ENCODE measurements around the gene PVALEF.

PVALEF gene

DNA sequence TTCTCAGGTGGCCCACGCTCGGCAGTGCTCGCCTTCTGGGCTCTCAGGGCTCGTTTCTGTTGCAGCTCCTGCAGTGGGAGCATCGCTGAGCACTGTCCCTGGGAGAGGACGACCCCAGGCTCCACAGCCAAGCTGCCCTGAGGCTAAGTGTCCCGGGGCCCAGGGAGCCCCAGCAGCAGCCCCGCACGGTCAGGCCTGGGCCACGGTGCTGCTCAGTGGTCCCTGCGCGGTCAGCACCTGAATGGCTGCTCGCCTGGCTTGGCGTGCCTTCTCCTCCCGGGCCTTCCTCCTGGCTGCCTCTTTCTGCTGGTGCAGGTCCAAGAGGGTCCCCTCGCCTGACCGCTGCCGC, 34.1 kb downstream of the PVALEF start:
- DNase-seq = no peak

DNA sequence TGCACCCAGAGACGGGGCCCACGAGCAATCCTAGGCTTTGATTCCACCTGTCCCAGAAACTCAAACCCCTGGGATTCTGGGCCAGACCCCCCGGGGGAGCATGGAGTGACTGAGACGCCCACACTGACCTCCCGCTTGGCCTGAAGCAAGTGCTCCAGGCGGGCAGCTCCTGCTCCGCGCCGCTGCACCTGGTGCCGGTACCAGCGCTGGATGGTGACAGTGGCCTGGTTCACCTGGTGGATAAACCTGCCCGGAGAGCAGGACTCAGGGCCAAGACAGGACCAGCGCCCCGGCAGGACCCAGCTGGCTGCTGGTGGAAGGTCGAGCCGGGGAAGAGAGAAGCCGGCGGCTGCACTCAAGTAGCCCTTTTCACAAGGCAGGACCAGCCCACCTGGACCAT, 34.9 kb downstream of the PVALEF start:
- no peak for DNase-seq

DNA sequence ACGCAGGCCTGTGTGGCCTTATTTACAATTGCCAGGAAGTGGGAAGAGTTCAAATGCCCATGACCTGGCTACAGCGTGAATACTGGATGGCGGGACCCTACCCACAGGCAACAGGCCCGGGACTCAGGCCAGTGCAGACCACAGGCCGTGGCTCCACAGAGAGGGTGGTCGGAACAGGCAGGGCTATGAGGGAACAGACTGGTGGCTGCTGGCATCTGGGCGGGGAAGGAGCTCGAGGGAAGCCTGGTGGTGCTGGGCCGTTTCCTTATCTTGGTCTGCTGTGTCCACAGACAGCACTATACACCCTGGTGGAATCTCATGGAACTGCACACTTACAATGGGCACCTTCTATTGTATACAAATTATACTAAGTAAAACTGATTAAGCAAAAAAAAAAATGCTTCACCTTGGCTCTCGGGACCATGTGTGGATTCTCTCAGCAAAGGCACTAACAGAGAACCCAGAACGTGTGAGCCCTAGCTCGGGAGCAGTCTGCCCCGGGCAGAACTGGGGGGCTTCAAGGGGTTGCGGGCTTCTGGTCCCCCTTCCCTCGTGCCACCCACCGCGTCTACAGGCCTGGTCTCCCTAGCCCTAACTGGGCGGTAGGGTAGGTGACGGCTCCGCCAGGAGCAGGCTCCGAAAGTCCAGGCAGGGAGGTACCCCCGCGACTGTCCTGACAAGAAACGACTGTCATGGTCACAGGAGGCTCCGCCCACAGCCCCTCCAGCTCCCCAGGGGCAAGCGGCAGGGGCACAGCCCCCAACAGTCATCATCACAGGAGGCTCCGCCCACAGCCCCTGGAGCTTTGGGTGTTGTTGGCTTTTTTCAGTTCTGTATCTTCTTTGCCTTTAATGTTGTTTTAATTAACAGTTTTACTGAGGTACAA, 35.6 kb downstream of the PVALEF start:
- peak; percentile 56 for DNase-seq

DNA sequence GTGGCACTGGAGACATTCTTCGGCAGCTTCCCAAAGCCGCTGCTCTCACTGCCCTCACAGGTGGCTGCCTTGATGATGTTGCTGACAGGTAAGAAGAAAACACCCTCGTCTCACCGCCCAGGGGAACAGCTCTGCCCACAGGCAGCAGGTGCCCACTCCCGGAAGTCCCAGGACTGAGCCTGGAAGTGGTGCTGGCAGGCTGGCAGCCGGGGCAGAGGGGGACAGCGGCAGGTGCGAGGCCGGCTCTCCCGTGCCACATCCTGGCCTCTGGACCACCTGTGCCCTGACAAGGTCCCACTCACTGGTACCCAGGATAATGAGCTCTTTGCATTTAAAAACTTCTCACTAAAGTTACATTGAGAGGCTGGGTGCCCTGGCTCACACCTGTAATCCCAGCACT, 37.0 kb downstream of the PVALEF start:
- DNase-seq = no peak

DNA sequence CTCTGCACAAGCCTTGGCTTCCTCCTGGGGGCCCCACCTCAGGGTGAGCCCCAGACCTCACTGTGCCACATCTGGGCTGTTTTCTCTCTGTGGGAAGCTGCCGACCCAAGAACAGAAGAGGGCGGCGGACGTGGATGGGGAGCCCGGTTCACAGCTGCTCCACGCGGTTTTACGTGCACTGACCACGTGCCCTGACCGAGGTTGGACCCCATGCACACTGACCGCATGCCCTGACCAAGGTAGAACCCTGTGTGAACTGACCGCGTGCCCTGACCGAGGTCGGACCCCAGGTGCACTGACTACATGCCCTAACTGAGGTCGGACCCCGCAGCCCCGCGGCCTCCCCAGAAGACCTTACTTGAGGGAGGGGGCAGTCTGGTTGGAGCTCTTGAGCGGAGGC, 37.8 kb downstream of the PVALEF start:
- no peak for DNase-seq

DNA sequence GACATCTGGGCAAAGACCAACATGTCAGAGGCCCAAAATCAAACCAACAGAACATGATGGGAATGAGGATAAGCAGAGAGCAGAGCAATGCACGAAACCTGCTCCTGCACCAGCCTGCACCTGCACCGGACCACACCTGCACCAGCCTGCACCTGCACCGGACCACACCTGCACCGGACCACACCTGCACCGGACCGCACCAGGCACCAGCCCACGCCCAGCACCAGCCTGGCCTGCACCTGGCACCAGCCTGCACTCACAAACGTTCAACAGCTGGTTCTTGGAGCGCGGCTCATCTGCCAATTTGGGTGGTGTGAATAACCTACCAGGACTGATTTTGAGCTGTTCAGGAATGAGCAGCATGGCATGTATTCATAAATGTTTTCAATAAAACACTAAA, 39.3 kb downstream of the PVALEF start:
- no peak for DNase-seq

DNA sequence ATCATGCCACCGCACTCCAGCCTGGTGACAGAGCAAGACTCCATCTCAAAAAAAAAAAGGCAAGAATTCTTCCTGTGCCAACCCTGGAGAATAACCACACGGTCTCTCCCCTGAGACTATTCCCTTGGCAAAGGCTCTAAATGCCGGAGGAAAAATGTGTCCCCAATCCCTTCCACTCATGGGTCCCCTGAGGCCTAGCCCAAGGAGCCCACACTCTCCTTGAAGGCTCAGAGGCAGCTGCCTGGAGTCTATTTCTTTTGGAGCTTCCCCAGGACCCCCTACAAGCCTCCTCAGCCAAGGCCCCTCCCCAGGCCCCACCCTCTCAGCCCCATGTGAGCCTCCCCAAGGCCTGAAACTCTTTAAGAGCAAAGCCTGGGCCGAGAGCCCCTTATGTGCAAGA, 40.9 kb downstream of the PVALEF start:
- no peak for DNase-seq

DNA sequence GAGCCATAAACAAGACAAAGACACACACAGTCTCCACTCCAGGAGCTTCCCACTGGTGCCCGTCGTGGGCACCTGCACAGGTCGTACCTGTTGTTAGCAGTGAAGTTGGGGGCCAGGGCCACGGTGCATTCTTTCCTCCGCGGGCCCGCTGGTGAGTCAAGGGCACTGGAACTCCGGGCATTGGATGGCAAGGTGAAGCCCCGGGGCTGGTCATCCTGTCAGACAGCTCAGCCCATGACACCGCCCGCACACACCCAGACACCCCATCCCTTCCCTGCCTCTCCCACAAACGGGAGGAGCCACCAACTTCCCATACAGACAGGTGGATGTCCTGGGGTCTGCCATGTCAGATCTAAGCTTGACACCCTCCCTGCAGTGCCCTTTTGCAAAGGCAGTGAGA, 41.4 kb downstream of the PVALEF start:
- DNase-seq = no peak

DNA sequence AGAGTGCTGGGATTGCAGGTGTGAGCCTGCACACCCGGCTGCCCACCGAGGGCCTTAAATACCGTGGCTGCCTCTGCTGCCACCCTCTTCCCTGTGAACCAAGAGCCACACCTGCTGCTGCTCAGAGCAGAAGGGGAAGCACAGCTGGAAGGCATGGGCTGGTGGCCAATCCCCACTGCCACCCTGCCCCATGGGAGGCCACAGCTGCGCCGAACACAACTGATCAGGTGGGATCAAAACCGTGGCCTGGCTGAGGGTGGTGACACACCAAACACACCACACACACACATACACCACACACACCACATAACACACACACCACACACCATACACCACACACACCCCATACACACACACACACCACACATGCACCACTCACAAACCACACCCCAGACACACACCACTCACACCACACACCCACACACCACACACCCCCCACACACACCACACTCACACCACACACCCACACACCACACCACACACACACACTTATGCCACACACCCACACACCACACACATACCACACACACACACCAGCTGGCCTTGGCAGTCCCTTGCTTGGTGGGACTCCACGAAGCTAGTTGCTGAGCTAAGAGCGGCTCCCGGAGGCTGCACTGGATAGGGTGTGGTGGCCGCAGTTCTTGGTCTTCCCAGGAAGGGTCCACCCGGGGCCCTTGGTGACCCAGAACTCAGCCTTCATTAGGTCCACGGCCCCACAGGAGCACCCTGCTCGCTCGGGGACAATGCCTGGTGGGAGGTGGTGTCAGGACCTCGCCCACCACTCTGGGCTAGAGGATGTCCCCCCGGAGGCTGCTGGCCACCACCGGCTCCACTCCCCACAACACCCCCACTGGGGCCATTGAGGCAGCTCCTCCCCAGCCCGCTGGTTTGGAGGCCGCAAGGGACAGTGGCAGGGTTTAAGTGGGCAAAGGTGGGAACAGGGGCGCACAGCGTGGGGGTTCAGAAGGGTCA, 42.6 kb downstream of the PVALEF start:
- DNase-seq = no peak

DNA sequence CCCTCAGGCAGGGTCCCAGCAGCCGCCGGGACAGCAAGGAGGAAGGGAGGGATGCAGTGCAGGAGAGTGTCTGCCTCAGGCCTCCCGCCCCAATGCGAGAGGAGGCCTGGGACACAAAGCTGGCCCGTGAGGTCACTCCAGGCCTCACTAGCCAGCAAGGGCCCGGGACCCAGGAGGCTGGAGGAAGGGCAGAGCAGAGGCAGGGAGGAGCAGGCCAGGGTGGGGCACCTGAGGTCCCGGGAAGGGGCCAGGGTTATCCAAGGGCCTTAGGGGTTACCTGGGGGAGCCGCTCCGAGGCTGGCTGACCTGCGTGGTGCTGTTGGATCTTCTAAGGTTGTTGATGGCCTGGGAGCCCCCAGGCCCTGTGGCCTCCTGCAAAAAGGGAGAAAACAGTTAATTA, 43.3 kb downstream of the PVALEF start:
- no peak for DNase-seq

DNA sequence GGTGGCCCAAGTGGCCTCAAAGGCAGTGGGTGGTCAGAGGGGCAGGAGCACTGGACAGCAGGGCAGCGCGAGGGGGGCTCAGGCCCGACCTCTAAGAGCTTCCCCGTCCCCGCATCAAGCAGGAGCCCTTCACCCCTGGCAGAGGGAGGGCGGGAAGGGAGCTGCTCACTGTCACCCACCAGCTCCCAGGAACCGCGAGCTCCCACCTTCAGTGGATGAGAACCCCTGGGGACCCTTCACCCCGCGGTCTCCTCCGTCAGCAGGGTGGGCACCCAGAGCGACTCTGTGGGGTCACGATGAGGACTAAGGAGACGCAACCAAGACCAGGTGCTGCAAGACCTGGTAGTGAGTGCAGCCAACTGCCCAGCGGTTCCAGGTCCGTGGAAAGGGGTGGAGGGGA, 43.8 kb downstream of the PVALEF start:
- no peak for DNase-seq

DNA sequence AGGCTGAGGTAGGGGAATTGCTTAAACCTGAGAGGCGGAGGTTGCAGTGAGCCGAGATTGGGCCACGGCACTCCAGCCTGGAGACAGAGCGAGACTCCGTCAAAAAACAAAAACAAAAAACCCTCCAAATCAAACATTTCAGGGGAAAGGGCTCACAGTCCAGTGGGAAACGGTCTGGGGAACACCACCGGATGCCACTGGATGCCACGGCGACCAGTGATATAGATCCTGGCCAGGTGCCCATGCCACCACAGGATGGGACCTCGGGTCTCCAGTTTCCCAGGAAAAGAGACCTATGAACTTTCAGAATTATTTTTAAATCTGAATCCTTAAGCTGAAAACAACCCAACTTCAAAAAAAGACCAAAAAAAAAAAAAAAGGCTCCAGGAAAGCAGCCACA, 45.2 kb downstream of the PVALEF start:
- DNase-seq = no peak

DNA sequence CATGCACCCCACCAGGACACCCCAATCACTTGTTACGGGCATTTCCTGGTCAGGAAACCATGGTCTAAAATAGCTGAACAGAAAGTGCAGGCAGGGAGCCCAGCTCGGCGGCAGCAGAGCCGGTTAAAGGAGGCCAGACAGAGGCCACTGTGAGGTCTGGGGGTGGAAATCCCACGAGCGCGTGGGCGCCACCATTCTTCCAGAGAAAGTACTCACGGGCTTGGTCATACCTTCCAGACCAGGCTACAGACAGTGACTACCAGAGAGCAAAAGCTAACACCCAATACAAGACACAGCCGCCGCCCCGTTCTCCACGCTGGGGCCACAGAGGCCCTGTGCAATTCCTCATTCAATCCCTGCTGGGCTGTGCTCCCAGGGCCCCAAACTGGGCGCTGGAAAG, 45.6 kb downstream of the PVALEF start:
- DNase-seq = no peak

DNA sequence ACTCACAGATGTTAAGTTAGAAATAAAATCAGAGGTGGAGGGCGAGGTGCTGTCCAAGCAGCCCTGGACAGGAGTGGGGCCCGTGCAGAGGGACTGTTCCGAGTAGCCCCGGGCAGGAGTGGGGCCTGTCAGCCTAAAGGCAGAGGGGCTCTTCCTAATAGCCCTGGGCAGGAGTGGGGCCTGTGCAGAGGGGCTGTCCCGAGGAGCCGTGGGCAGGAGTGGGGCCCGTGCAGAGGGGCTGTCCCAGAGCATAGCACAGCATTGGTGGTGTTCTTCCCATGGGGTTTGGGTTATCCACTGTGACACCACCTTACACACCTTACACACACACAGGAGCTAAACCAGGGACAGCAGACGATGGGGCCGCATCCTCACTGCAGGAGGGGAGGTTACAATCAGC, 47.1 kb downstream of the PVALEF start:
- DNase-seq = no peak

DNA sequence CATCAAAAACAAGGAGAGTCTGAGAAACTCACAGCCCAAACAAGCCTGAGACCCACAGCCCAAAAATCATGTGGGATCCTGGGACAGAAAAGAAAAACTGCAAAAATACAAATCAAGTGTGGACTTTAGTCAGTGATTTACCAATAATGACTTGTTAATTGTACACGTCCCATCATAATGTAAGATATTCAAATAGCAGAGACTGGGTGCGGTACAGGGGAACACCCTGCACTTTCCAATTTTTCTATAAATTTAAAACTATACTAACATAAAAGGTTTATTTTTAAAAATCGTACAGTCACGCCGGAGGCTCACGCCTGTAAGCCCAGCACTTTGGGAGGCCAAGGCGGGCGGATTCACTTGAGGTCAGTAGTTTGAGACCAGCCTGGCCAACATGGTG, 48.7 kb downstream of the PVALEF start:
- no peak for DNase-seq

DNA sequence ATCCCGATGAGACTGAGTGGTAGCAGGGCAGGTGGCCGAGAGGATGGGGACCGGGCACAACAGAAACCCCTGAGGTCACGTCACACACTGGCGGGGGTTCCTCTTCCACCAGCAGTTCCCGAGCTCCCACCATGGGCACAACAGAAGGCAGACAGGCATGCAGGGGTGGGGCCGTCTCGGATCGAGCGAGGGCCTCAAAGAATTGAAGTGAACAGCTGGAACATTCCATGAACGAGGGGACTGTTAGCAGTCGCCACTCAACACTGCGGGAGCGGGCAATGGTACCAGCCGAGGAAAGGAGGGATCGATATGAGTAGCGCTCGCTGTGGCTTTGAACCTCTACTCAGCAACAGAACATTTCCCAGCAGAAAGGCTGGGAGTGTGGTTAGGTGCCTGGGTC, 52.2 kb downstream of the PVALEF start:
- DNase-seq = no peak

DNA sequence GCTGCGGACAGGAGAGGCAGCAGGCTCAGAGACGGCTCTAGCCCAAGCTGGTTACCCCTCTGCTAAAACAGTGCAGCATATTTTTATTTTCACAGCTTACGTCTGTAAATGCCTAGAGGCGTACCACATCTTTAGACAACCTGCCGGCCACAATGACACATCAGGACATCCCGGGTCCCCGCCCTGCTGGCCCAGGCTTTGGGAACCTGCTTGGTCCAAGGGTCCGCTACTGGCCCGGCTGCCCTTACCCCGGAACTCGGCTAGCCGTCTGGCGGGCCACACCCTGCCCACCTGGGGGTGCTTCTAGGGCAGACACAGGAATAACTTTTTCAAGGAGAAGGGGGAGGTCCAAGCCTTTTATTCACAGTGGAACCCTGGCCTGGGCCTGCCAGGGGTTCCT, 53.2 kb downstream of the PVALEF start:
- no peak for DNase-seq

DNA sequence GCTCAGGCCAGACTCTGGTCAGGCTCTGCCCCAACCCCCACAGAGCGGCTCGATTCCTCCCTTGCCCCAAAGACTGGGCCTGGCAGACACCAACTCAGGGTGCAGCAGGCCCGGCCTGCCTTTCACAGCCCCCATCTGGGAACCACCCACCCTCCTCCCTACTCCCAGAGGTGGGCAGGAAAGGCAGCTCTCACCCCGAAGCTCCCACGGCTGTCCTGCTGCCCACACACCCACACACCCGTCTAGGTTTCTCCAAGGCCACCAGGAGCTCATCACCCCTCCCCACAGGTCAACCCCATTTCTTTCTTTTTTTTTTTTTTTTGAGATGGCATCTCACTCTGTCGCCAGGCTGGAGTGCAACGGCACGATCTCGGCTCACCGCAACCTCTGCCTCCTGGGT, 53.7 kb downstream of the PVALEF start:
- no peak for DNase-seq

DNA sequence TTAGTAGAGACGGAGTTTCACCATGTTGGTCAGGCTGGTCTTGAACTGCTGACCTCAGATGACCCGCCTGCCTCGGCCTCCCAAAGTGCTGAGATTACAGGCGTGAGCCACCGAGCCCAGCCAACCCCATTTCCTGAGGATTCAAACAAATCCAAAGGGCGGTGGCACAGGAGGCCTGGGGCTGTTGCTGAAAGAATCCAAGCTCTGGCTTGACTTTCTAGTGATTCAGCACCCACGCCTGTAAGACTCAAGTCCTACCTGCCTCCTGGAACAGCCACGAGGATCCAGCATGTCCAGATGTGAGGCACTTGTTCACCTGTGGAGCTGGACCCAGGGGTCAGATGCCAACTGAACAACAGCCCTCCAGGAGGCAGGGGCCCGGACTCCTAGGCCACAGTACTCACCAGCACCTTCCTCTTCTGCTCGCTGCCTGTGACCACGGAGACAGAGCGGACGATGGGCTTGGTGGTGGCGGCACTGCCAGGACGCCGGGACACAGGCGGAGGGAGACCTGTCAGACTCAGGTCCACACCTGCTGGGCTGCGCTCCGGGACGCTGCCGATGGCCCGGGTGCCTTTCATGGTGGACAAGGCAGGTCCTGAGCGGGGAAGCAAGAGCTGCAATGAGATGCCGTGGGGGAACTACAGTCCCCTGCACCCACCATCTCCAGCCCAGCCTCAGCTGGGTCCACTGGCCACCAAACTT, 54.3 kb downstream of the PVALEF start:
- DNase-seq = no peak

DNA sequence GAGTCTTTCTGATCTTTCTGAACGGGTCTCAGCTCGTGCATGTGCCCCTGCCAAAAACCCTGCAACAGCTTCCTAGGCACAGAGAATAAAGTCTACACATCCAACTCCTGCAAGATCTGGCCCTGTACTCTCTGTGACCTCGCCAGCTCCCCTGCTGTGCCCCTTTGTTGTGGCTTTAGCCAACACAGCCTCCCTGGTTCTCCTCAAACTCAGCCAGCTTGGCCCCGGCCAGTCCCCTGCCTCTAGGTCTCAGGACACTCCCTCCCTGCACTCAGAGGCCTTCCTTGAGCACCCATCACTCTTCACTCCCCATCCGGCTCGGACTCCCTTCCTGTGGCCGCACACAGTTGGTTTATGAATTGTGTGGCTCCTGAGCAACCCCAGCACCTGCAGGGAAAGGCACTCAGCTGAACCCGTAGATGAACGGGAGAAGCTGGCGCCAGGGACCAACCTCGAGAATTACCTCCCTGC, 56.1 kb downstream of the PVALEF start:
- no peak for DNase-seq

DNA sequence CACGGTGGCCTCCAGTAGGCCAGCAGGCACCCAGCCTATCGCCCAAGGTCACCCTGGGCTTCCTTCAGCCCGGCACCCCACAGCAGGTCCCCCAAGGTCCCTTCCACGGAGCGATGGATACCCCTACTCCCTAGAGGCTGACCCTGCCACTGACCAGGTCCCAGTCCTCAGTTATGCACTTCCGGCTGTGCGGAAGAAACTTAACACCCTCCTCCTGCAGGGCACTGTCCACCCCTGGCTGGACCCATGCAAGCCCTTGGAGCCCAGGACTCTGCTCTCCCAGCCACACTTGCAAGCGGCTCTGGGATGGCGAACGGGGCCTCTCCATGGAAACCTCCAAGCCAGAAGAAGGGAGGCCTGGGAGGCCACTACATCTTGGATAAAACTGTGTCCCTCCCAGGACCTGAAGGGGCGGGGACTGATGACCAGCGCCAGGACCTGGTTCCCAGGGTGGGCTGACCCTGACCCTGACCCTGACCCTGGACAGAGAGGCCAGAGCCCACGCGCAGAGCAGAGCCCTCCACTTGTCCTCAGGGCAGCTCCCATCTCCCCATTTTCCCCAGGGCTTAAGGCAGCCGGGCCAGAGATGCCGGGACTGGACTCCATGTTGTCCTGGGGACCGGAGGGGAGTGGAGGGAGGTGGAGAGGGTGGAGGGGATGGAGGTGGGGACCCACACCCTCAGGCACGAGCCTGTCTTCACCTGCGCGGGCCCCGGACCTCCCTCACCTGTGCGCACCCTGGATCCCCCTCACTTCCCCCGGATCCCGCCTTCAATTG, 56.7 kb downstream of the PVALEF start:
- peak; percentile 27 for DNase-seq

DNA sequence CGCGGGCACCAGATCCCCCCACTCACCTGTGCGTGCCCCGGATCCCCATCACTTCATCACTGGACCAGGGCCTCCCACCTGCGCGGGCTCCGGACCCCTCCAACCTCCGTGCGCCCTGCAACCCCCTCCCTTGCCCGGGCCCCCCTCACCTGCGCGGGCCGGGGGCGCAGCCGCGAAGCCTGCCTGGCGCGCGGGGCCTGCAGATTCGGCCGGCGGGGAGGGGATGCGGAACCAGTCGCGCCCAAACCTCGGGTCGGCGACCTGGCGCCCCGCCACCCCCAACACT, 57.3 kb downstream of the PVALEF start:
- DNase-seq = no peak
